BLaER1 treated with 17β-estradiol and CSF1 and Interleukin-3, amounts not matched to agents 10 nM and 100 nM (cell line): ENCODE data around the gene NT5DC4.

Experiments
- H3K27ac ChIP-seq, 11 experiments: shearing (Covaris generic); formaldehyde crosslinking; 2 replicates each; pipeline ENCODE4 v1.8.1; 2022
- H3K27me3 ChIP-seq, 11 experiments: shearing (Covaris generic); formaldehyde crosslinking; 2 replicates each; pipeline ENCODE4 v1.8.1; 2022
- H3K36me3 ChIP-seq, 11 experiments: shearing (Covaris generic); formaldehyde crosslinking; 2 replicates each; pipeline ENCODE4 v1.8.1; 2022
- H3K4me1 ChIP-seq, 10 experiments: shearing (Covaris generic); formaldehyde crosslinking; 2 replicates each; pipeline ENCODE4 v1.8.1; 2022
- H3K4me2 ChIP-seq, 11 experiments: shearing (Covaris generic); formaldehyde crosslinking; 2 replicates each; pipeline ENCODE4 v1.8.1; 2022
- H3K4me3 ChIP-seq, 10 experiments: shearing (Covaris generic); formaldehyde crosslinking; 2 replicates each; pipeline ENCODE4 v1.8.1; 2022
- H3K9ac ChIP-seq, 11 experiments: shearing (Covaris generic); formaldehyde crosslinking; 2 replicates each; pipeline ENCODE4 v1.8.1; 2022
- H3K9me3 ChIP-seq, 11 experiments: shearing (Covaris generic); formaldehyde crosslinking; replicated peaks in 1 of 11; 2 replicates each; pipeline ENCODE4 v1.8.1; 2022
- H4K20me1 ChIP-seq, 11 experiments: shearing (Covaris generic); formaldehyde crosslinking; 2 replicates each; pipeline ENCODE4 v1.8.1; 2022
- Cebpa-rat ChIP-seq, 11 experiments: shearing (Covaris generic); IDR thresholded peaks; 2 replicates each; pipeline ENCODE4 v1.8.1; 2022

NT5DC4 gene

GRCh38 chr2:112758711-112759110, 37.9 kb downstream of the NT5DC4 start:
- H3K9me3 ChIP-seq: no peaks in the 10 kb centered on the region
- H3K4me3 ChIP-seq: no peak overlapping the region
- H3K27me3 ChIP-seq: no peaks in the 10 kb centered on the region
- no peaks in the 10 kb centered on the region for H4K20me1 ChIP-seq
- no peak overlapping the region for H3K27ac ChIP-seq
- no peak for TF ChIP-seq Cebpa-rat (IDR thresholded peaks at IDR 0.05)
- H3K4me1 ChIP-seq: peaks cover 19 to 46% (median 26%) of the 10 kb centered on the region in 10 experiments
- H3K4me2 ChIP-seq: no peak overlapping the region
- no peak overlapping the region for H3K9ac ChIP-seq
- peaks cover 0 to 93% (median 84%) of the 10 kb centered on the region in 11 experiments; a peak in 19 of 22 replicates for H3K36me3 ChIP-seq

GRCh38 chr2:112760149-112760548, 39.3 kb downstream of the NT5DC4 start:
- H3K36me3 ChIP-seq: peaks cover 0 to 79% (median 69%) of the 10 kb centered on the region in 11 experiments; a peak in 19 of 22 replicates
- H3K9me3 ChIP-seq: no peaks in the 10 kb centered on the region
- H3K4me3 ChIP-seq: no peak overlapping the region
- H3K4me1 ChIP-seq: peaks cover 23 to 39% (median 28%) of the 10 kb centered on the region in 10 experiments
- no peaks in the 10 kb centered on the region for H4K20me1 ChIP-seq
- H3K27ac ChIP-seq: no peak overlapping the region
- no peak for TF ChIP-seq Cebpa-rat (IDR thresholded peaks at IDR 0.05)
- no peak overlapping the region for H3K9ac ChIP-seq
- no peak overlapping the region for H3K4me2 ChIP-seq
- H3K27me3 ChIP-seq: no peaks in the 10 kb centered on the region

GRCh38 chr2:112762276-112762675, 41.5 kb downstream of the NT5DC4 start:
- TF ChIP-seq Cebpa-rat (IDR thresholded peaks at IDR 0.05): peak in 1 of 11 experiments; percentile 46; a peak in 1 of 22 replicates
- peaks cover 0 to 58% (median 48%) of the 10 kb centered on the region in 11 experiments; a peak in 19 of 22 replicates for H3K36me3 ChIP-seq
- H3K9me3 ChIP-seq: peaks cover 3 to 10% (median 7%) of the 10 kb centered on the region in 11 experiments; a peak in 20 of 22 replicates
- H3K4me3 ChIP-seq: peak overlapping the region in 3 of 10 experiments; percentile 12 to 89 (median 75); a peak in 6 of 20 replicates
- H3K27me3 ChIP-seq: no peaks in the 10 kb centered on the region
- H3K9ac ChIP-seq: peak overlapping the region in 4 of 11 experiments; percentile 3 to 91 (median 54); a peak in 2 of 22 replicates
- H3K4me2 ChIP-seq: peak overlapping the region; percentile 4 to 97 (median 90); a peak in 19 of 22 replicates
- peak overlapping the region in 1 of 11 experiments; percentile 2; a peak in 1 of 22 replicates for H3K27ac ChIP-seq
- H3K4me1 ChIP-seq: peaks cover 29 to 45% (median 34%) of the 10 kb centered on the region in 10 experiments
- no peaks in the 10 kb centered on the region for H4K20me1 ChIP-seq

- Histone ChIP-seq H3K4me1 (peaks cover 33 to 61% (median 44%) of the 10 kb centered on the region in 10 experiments), H3K36me3 (peaks cover 0 to 37% (median 27%) of the 10 kb centered on the region in 11 experiments; a peak in 16 of 22 replicates), H4K20me1 (no peaks in the 10 kb centered on the region), H3K4me3 (peak within 1 kb of the TSS; percentile 72 to 89 (median 81)), H3K9ac (peak within 1 kb of the TSS; percentile 66 to 91 (median 85)), H3K27me3 (no peaks in the 10 kb centered on the region), H3K9me3 (peaks cover 10 to 31% (median 27%) of the 10 kb centered on the region in 11 experiments; a peak in 21 of 22 replicates), H3K4me2 (peak within 1 kb of the TSS; percentile 87 to 97 (median 91)), H3K27ac (peak within 1 kb of the TSS in 10 of 11 experiments; percentile 27 to 92 (median 86); a peak in 20 of 22 replicates)
- no peak for TF ChIP-seq Cebpa-rat (IDR thresholded peaks at IDR 0.05)
Measured at GRCh38 chr2:112764071-112765044, 43.5 kb downstream of the NT5DC4 start, which contains the start of gene CKAP2L. Gene CKAP2L (minus strand): TSS chr2:112764609. CDS start chr2:112764598, 11 bp downstream.

- Histone ChIP-seq H3K36me3 (peaks cover 0 to 28% (median 20%) of the 10 kb centered on the region in 11 experiments; a peak in 15 of 22 replicates), H3K27me3 (no peaks in the 10 kb centered on the region), H3K9ac (peak overlapping the region; percentile 66 to 91 (median 85)), H3K27ac (peak overlapping the region in 9 of 11 experiments; percentile 38 to 92 (median 85); a peak in 17 of 22 replicates), H3K4me1 (peaks cover 33 to 61% (median 44%) of the 10 kb centered on the region in 10 experiments), H3K4me2 (peak overlapping the region; percentile 64 to 93 (median 81)), H3K9me3 (peaks cover 10 to 38% (median 27%) of the 10 kb centered on the region in 11 experiments; a peak in 21 of 22 replicates), H3K4me3 (peak overlapping the region; percentile 72 to 89 (median 81)), H4K20me1 (no peaks in the 10 kb centered on the region)
- TF ChIP-seq Cebpa-rat (IDR thresholded peaks at IDR 0.05): no peak
Measured at GRCh38 chr2:112765251-112765650, 44.4 kb downstream of the NT5DC4 start.

- Histone ChIP-seq H3K4me1 (peaks cover 20 to 54% (median 42%) of the 10 kb centered on the region in 10 experiments), H3K4me3 (peak overlapping the region in 9 of 10 experiments; percentile 0 to 44 (median 19); a peak in 12 of 20 replicates), H3K36me3 (peaks cover 0 to 2% (median 0%) of the 10 kb centered on the region in 11 experiments; a peak in 2 of 22 replicates), H3K27me3 (no peaks in the 10 kb centered on the region), H4K20me1 (no peaks in the 10 kb centered on the region), H3K9ac (peak overlapping the region in 2 of 11 experiments; percentile 11 to 35; a peak in 1 of 22 replicates), H3K9me3 (peaks cover 10 to 44% (median 27%) of the 10 kb centered on the region in 11 experiments; a peak in 21 of 22 replicates), H3K27ac (peak overlapping the region in 10 of 11 experiments; percentile 6 to 60 (median 32); a peak in 14 of 22 replicates), H3K4me2 (peak overlapping the region; percentile 12 to 58 (median 39); a peak in 20 of 22 replicates)
- TF ChIP-seq Cebpa-rat (IDR thresholded peaks at IDR 0.05): no peak
Measured at GRCh38 chr2:112767693-112768330, 47.0 kb downstream of the NT5DC4 start.

- H3K4me3 ChIP-seq: peak overlapping the region in 1 of 10 experiments; percentile 34; a peak in 2 of 20 replicates
- no peaks in the 10 kb centered on the region for H4K20me1 ChIP-seq
- TF ChIP-seq Cebpa-rat (IDR thresholded peaks at IDR 0.05): no peak
- H3K9ac ChIP-seq: no peak overlapping the region
- H3K27ac ChIP-seq: peak overlapping the region in 8 of 11 experiments; percentile 6 to 60 (median 28); a peak in 8 of 22 replicates
- no peaks in the 10 kb centered on the region for H3K27me3 ChIP-seq
- H3K4me2 ChIP-seq: peak overlapping the region in 8 of 11 experiments; percentile 2 to 58 (median 38); a peak in 9 of 22 replicates
- H3K36me3 ChIP-seq: no peaks in the 10 kb centered on the region
- H3K9me3 ChIP-seq: peaks cover 10 to 44% (median 27%) of the 10 kb centered on the region in 11 experiments; a peak in 21 of 22 replicates
- H3K4me1 ChIP-seq: peaks cover 13 to 54% (median 38%) of the 10 kb centered on the region in 10 experiments
Measured at GRCh38 chr2:112768432-112768831, 47.6 kb downstream of the NT5DC4 start.

- H3K9ac ChIP-seq: peak overlapping the region in 3 of 11 experiments; percentile 15 to 39 (median 35); a peak in 1 of 22 replicates
- TF ChIP-seq Cebpa-rat (IDR thresholded peaks at IDR 0.05): no peak
- H3K4me2 ChIP-seq: peak overlapping the region in 7 of 11 experiments; percentile 9 to 75 (median 57); a peak in 11 of 22 replicates
- H3K36me3 ChIP-seq: no peaks in the 10 kb centered on the region
- H3K4me3 ChIP-seq: no peak overlapping the region; a peak in 1 of 20 replicates
- peaks cover 6 to 37% (median 21%) of the 10 kb centered on the region in 11 experiments; a peak in 21 of 22 replicates for H3K9me3 ChIP-seq
- H4K20me1 ChIP-seq: no peaks in the 10 kb centered on the region
- H3K4me1 ChIP-seq: peaks cover 9 to 45% (median 32%) of the 10 kb centered on the region in 10 experiments
- no peaks in the 10 kb centered on the region for H3K27me3 ChIP-seq
- H3K27ac ChIP-seq: peak overlapping the region in 4 of 11 experiments; percentile 14 to 62 (median 40); a peak in 7 of 22 replicates
Measured at GRCh38 chr2:112772322-112772721, 51.5 kb downstream of the NT5DC4 start.
